Ascending aorta (tissue), 2 donors: Measurements from ENCODE around the gene MNX1. TPM values are rescaled to one million over a fixed set of nuclear protein-coding genes. Genes with fewer than 3 reads are reported as not detected.

ENCODE experiments used
- DNase-seq, 2 donors: peaks; one replicate each; pipeline ENCODE4 v3.0.0-alpha.2; 2019; ENCODE audit warnings: low spot score in 2 of 2
- H3K27ac ChIP-seq, 2 donors: fragments of 200-600 bp; sonication (generic); one replicate each; pipeline ENCODE4 v1.5.1; 2016 to 2017; ENCODE audit warnings: mild to moderate bottlenecking in 1 of 2
- H3K27me3 ChIP-seq: fragments of 200-600 bp; sonication (generic); one replicate; pipeline ENCODE4 v1.5.1; 2017
- H3K36me3 ChIP-seq, 2 donors: fragments of 200-600 bp; sonication (generic); one replicate each; pipeline ENCODE4 v1.5.1; 2016
- H3K4me1 ChIP-seq, 2 donors: fragments of 200-600 bp; sonication (generic); one replicate each; pipeline ENCODE4 v1.5.1; 2016 to 2017; ENCODE audit warnings: mild to moderate bottlenecking in 1 of 2
- H3K4me3 ChIP-seq, 2 donors: fragments of 200-600 bp; sonication (generic); one replicate each; pipeline ENCODE4 v1.5.1; 2016 to 2017; ENCODE audit warnings: mild to moderate bottlenecking in 1 of 2
- H3K9me3 ChIP-seq, 2 donors: fragments of 200-600 bp; sonication (generic); one replicate each; pipeline ENCODE4 v1.5.1; 2016
- CTCF ChIP-seq, 3 experiments: fragments of 200-600 bp in 2 of 3; fragments of 450-650 bp in 1 of 3; sonication (generic) in 2 of 3; IDR thresholded peaks; one replicate each; pipeline ENCODE4 v1.5.1; 2016 to 2019; ENCODE audit warnings: antibody characterized with exemption in 3 of 3, mild to moderate bottlenecking in 1 of 3, moderate library complexity in 1 of 3
- intact Hi-C: fragments of 100-400 bp; cut with DNase I; formaldehyde crosslinking; loops from one replicate; pipeline ENCODE4 v1.15.1; 2023
- total RNA-seq: library from RNA; depleted of rRNA; stranded (reverse); fragments of >200 nt; gene quantifications from one replicate; pipeline ENCODE4 v1.1.0, GENCODE V29; 2016

Gene MNX1
- total RNA-seq, 1 donor from 2014 or later, result not detected

- TF ChIP-seq CTCF (IDR thresholded peaks at IDR 0.05), result no peak
- intact Hi-C loops, result no loop called here
- no peaks in the 10 kb centered on the region for H3K9me3 ChIP-seq
- H3K27me3 ChIP-seq, result peaks cover 20% of the 10 kb centered on the region
- H3K36me3 ChIP-seq, result no peaks in the 10 kb centered on the region
- peaks cover 0 to 5% of the 10 kb centered on the region in 2 donors for H3K4me1 ChIP-seq
- H3K4me3 ChIP-seq, result no peak overlapping the region
- no peak for DNase-seq
- no peak overlapping the region for H3K27ac ChIP-seq
These were observed 6.0 kb upstream of the MNX1 start for GRCh38 chr7:157016352-157017041.

- Histone ChIP-seq H3K4me1 (peaks cover 0 to 4% of the 10 kb centered on the region in 2 donors), H3K4me3 (no peak overlapping the region), H3K27me3 (peaks cover 20% of the 10 kb centered on the region), H3K27ac (no peak overlapping the region), H3K36me3 (no peaks in the 10 kb centered on the region), H3K9me3 (no peaks in the 10 kb centered on the region)
- intact Hi-C loops, result no loop called here
- TF ChIP-seq CTCF (IDR thresholded peaks at IDR 0.05), result no peak
- DNase-seq, result no peak
These were observed 5.5 kb upstream of the MNX1 start for GRCh38 chr7:157016024-157016351.

GRCh38 chr7:157014635-157015555 is 4.4 kb upstream of the MNX1 start:
- peaks cover 24% of the 10 kb centered on the region for H3K27me3 ChIP-seq
- H3K27ac ChIP-seq, result no peak overlapping the region
- H3K9me3 ChIP-seq, result no peaks in the 10 kb centered on the region
- no peaks in the 10 kb centered on the region for H3K36me3 ChIP-seq
- H3K4me3 ChIP-seq, result no peak overlapping the region
- intact Hi-C loops, result no loop called here
- no peak for DNase-seq
- TF ChIP-seq CTCF (IDR thresholded peaks at IDR 0.05), result no peak
- peaks cover 0 to 2% of the 10 kb centered on the region in 2 donors for H3K4me1 ChIP-seq

- no peak overlapping the region for H3K4me3 ChIP-seq
- no peaks in the 10 kb centered on the region for H3K9me3 ChIP-seq
- peaks cover 2 to 3% of the 10 kb centered on the region in 2 donors for H3K4me1 ChIP-seq
- no peak for DNase-seq
- no peak for TF ChIP-seq CTCF (IDR thresholded peaks at IDR 0.05)
- no peaks in the 10 kb centered on the region for H3K36me3 ChIP-seq
- intact Hi-C loops, result no loop called here
- H3K27me3 ChIP-seq, result peaks cover 23% of the 10 kb centered on the region
- no peak overlapping the region for H3K27ac ChIP-seq
These were observed 3.4 kb upstream of the MNX1 start for GRCh38 chr7:157013602-157014549.

- intact Hi-C loops, result no loop called here
- no peak overlapping the region for H3K27ac ChIP-seq
- TF ChIP-seq CTCF (IDR thresholded peaks at IDR 0.05), result no peak
- no peaks in the 10 kb centered on the region for H3K9me3 ChIP-seq
- no peak overlapping the region for H3K4me3 ChIP-seq
- H3K4me1 ChIP-seq, result peaks cover 2 to 3% of the 10 kb centered on the region in 2 donors
- H3K27me3 ChIP-seq, result peaks cover 21% of the 10 kb centered on the region
- no peak for DNase-seq
- no peaks in the 10 kb centered on the region for H3K36me3 ChIP-seq
These were observed 2.6 kb upstream of the MNX1 start for GRCh38 chr7:157013101-157013500.
